HG03103 (cell line): ENCODE measurements around the gene MRPL46.
"Not testable (repeated sequence)": the region's sequence is repeated elsewhere in the genome, so short reads cannot be mapped to it uniquely, and the experiment has no call there.

Source experiments
- ATAC-seq: cut with Tn5 transposase; IDR thresholded peaks from one replicate; pipeline ENCODE4 v1.9.1; 2021; ENCODE audit warnings: low read depth; ENCODE audit not compliant: unreplicated experiment

MRPL46 gene

GRCh38 chr15:88448991-88449461, 18.2 kb downstream of the MRPL46 start:
- ATAC-seq, result no peak

- no peak for ATAC-seq
These were observed 19.4 kb downstream of the MRPL46 start for GRCh38 chr15:88447741-88448140.

GRCh38 chr15:88447206-88447605, 20.0 kb downstream of the MRPL46 start:
- ATAC-seq, result no peak

GRCh38 chr15:88441076-88441730, 26.0 kb downstream of the MRPL46 start:
- no peak for ATAC-seq

GRCh38 chr15:88440021-88440420, 27.2 kb downstream of the MRPL46 start:
- ATAC-seq, result no peak

- no peak for ATAC-seq
These were observed 29.0 kb downstream of the MRPL46 start for GRCh38 chr15:88438181-88438580.

GRCh38 chr15:88434106-88434505, 33.1 kb downstream of the MRPL46 start:
- ATAC-seq, result not testable (repeated sequence)

GRCh38 chr15:88433046-88433685, 34.0 kb downstream of the MRPL46 start:
- ATAC-seq, result no peak

- no peak for ATAC-seq
These were observed 35.7 kb downstream of the MRPL46 start for GRCh38 chr15:88431441-88431840.

GRCh38 chr15:88430051-88430450, 37.1 kb downstream of the MRPL46 start:
- ATAC-seq, result no peak

- ATAC-seq, result no peak
These were observed 38.2 kb downstream of the MRPL46 start for GRCh38 chr15:88428805-88429605.

GRCh38 chr15:88428053-88428452, 39.1 kb downstream of the MRPL46 start:
- no peak for ATAC-seq

GRCh38 chr15:88426304-88426703, 40.9 kb downstream of the MRPL46 start:
- no peak for ATAC-seq

- ATAC-seq, result no peak
These were observed 43.9 kb downstream of the MRPL46 start for GRCh38 chr15:88423331-88423730.

- no peak for ATAC-seq
These were observed 47.4 kb downstream of the MRPL46 start for GRCh38 chr15:88419830-88420229.
